Testis (tissue), 3 donors: ENCODE measurements around the gene DECR2. TPM values are rescaled to one million over a fixed set of nuclear protein-coding genes. Genes with fewer than 3 reads are reported as not detected.
"Not testable (repeated sequence)": the region's sequence is repeated elsewhere in the genome, so short reads cannot be mapped to it uniquely, and the experiment has no call there.

ENCODE experiments used
- DNase-seq: peaks from one replicate; pipeline ENCODE4 v3.0.0-alpha.2; 2019
- H3K27ac ChIP-seq, 2 donors: fragments of 200-600 bp; sonication (generic); one replicate each; pipeline ENCODE4 v1.5.1; 2019
- H3K27me3 ChIP-seq: fragments of 200-600 bp; sonication (generic); one replicate; pipeline ENCODE4 v1.5.1; 2019
- H3K36me3 ChIP-seq: fragments of 200-600 bp; sonication (generic); one replicate; pipeline ENCODE4 v1.5.1; 2017; ENCODE audit warnings: low read depth; ENCODE audit errors: missing control alignments
- H3K4me1 ChIP-seq: fragments of 200-600 bp; sonication (generic); one replicate; pipeline ENCODE4 v1.5.1; 2019
- H3K4me3 ChIP-seq, 2 donors: fragments of 200-600 bp; sonication (generic); one replicate each; pipeline ENCODE4 v1.5.1; 2017 to 2019
- H3K9me3 ChIP-seq: fragments of 200-600 bp; sonication (generic); one replicate; pipeline ENCODE4 v1.5.1; 2017
- POLR2A ChIP-seq: fragments of 450-650 bp; IDR thresholded peaks from one replicate; pipeline ENCODE4 v1.6.1; 2017; ENCODE audit warnings: antibody characterized with exemption, mild to moderate bottlenecking, moderate library complexity
- WGBS, 2 donors: methylation state at CpG; one replicate each; pipeline ENCODE4 v1.1.5; 2018; 5-methylcytosine and 5-hydroxymethylcytosine counted together
- intact Hi-C: fragments of 100-400 bp; cut with DNase I; formaldehyde crosslinking; loops from one replicate; pipeline ENCODE4 v1.15.1; 2023; ENCODE audit warnings: low total_unique reads
- polyA plus RNA-seq: library from polyadenylated mRNA; stranded (reverse); fragments of 350-450 nt; fragmentation: Illumina TruSeq; extraction: RNeasy Lipid Tissue Mini Kit (QIAGEN cat#74804); gene quantifications from one replicate; pipeline ENCODE4 v1.2.3, GENCODE V29; 2014; ENCODE audit warnings: low read depth, low replicate concordance; ENCODE audit not compliant: insufficient read depth
- total RNA-seq, 2 donors: library from RNA; depleted of rRNA; stranded (reverse); fragments of >200 nt; gene quantifications; one replicate each; pipeline ENCODE4 v1.2.3, GENCODE V29; 2016
- TF ChIP-seq, protein P1 (sequence below), 3 experiments: fragments of 450-650 bp in 2 of 3; fragments of 200-600 bp in 1 of 3; sonication (generic) in 1 of 3; IDR thresholded peaks; one replicate each; pipeline ENCODE4 v1.5.1; 2016 to 2019; ENCODE audit warnings: antibody characterized with exemption in 3 of 3, mild to moderate bottlenecking in 2 of 3, moderate library complexity in 1 of 3

Gene DECR2
- total and polyA plus RNA-seq, 3 donors from 2014 or later, result 33.2 to 56.1 (median 52.2) TPM

DNA sequence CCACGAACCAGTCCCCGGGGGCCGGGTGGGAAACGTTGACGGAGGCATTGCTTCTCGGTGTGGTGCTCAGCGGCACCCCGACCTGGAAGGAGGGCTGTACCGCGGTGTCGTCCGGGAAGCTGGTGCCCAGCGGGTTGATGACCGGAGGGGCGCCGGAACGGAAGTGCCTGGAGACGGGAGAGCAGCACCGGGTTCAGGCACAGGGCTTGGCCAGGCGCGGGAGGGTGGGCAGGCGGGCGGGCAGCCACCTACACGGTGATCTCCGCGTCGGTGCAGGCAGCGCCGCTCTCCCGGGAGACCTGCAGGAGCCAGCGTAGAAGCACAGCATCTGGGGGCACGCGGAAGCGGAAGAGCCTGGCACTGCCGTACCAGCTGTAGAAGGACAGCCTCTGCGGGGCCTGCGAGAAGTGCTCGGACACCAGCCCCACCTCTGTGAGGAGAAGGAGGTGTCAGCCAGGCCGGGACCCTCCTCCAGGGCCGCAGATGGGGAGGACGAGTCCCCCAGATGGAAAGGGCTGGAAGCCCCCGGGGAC is 24.2 kb upstream of the DECR2 start:
- H3K4me3 ChIP-seq, result no peak overlapping the region
- H3K36me3 ChIP-seq, result no peaks in the 10 kb centered on the region
- WGBS, 2 donors, result 91 to 92% methylated on average over 31 to 42 of the region's 42 CpGs
- peaks cover 22% of the 10 kb centered on the region for H3K4me1 ChIP-seq
- DNase-seq, result no peak
- H3K27me3 ChIP-seq, result no peaks in the 10 kb centered on the region
- TF ChIP-seq, protein P1, sequence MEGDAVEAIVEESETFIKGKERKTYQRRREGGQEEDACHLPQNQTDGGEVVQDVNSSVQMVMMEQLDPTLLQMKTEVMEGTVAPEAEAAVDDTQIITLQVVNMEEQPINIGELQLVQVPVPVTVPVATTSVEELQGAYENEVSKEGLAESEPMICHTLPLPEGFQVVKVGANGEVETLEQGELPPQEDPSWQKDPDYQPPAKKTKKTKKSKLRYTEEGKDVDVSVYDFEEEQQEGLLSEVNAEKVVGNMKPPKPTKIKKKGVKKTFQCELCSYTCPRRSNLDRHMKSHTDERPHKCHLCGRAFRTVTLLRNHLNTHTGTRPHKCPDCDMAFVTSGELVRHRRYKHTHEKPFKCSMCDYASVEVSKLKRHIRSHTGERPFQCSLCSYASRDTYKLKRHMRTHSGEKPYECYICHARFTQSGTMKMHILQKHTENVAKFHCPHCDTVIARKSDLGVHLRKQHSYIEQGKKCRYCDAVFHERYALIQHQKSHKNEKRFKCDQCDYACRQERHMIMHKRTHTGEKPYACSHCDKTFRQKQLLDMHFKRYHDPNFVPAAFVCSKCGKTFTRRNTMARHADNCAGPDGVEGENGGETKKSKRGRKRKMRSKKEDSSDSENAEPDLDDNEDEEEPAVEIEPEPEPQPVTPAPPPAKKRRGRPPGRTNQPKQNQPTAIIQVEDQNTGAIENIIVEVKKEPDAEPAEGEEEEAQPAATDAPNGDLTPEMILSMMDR (IDR thresholded peaks at IDR 0.05), result no peak
- TF ChIP-seq POLR2A, result no peak
- H3K27ac ChIP-seq, result no peak overlapping the region
- no peaks in the 10 kb centered on the region for H3K9me3 ChIP-seq
- intact Hi-C loops, result no loop called here

DNA sequence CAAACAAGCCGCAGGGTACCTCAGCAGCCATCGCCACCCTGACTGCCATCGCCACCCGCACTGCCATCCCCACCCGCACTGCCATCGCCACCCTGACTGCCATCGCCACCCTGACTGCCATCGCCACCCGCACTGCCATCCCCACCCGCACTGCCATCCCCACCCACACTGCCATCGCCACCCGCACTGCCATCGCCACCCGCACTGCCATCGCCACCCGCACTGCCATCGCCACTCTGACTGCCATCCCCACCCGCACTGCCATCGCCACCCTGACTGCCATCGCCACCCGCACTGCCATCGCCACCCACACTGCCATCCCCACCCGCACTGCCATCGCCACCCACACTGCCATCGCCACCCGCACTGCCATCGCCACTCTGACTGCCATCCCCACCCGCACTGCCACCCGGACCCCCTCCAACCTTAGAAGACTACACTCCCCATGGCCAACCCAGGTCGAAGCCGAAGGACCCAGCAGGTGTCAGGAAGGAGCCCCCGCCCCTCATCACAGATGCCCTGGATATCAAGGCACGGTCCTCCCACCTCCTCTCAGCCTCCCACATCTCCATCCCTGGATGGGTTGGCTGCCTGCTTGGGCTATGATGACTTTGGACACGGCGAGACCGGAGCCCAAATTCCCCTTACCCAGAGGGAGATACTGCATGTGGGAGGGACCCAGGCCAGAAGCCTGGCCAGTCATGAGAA is 23.4 kb upstream of the DECR2 start:
- H3K27me3 ChIP-seq, result not testable (repeated sequence)

DNA sequence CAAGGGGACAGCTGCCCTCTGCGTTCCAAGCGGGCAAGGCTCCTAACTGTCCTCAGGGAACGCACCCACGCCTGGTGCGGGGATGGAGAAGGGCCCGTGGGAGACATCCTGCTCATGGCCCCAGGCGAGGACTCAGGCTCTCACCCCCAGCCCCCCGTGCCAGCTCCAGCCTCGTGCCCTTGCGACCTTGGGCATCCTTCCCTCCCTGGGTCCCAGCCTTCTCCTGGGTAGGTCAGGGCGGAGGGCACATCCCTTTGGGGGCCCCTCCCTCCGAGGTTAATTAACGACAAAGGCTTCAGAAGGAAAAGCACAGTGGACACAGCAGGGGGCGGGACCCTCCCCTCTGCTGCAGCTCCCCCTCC is 22.9 kb upstream of the DECR2 start:
- no peaks in the 10 kb centered on the region for H3K9me3 ChIP-seq
- no peak overlapping the region for H3K4me3 ChIP-seq
- DNase-seq, result no peak
- no peaks in the 10 kb centered on the region for H3K27me3 ChIP-seq
- peak overlapping the region in 1 of 2 donors; percentile 41 for H3K27ac ChIP-seq
- 60 to 83% methylated on average over 2 to 14 of the region's 14 CpGs for WGBS, 2 donors
- H3K36me3 ChIP-seq, result no peaks in the 10 kb centered on the region
- H3K4me1 ChIP-seq, result peaks cover 31% of the 10 kb centered on the region
- intact Hi-C loops, result no loop called here
- TF ChIP-seq POLR2A, result no peak
- TF ChIP-seq, protein P1 (IDR thresholded peaks at IDR 0.05), result no peak

More for the DNA sequence above, 23.4 kb upstream of the DECR2 start:
- H3K4me3 ChIP-seq, H3K36me3 ChIP-seq, H3K27ac ChIP-seq, H3K9me3 ChIP-seq, intact Hi-C loops, DNase-seq: not testable (repeated sequence)
- peaks cover 26% of the 10 kb centered on the region for H3K4me1 ChIP-seq
- 84 to 87% methylated on average over 32 to 36 of the region's 36 CpGs for WGBS, 2 donors

DNA sequence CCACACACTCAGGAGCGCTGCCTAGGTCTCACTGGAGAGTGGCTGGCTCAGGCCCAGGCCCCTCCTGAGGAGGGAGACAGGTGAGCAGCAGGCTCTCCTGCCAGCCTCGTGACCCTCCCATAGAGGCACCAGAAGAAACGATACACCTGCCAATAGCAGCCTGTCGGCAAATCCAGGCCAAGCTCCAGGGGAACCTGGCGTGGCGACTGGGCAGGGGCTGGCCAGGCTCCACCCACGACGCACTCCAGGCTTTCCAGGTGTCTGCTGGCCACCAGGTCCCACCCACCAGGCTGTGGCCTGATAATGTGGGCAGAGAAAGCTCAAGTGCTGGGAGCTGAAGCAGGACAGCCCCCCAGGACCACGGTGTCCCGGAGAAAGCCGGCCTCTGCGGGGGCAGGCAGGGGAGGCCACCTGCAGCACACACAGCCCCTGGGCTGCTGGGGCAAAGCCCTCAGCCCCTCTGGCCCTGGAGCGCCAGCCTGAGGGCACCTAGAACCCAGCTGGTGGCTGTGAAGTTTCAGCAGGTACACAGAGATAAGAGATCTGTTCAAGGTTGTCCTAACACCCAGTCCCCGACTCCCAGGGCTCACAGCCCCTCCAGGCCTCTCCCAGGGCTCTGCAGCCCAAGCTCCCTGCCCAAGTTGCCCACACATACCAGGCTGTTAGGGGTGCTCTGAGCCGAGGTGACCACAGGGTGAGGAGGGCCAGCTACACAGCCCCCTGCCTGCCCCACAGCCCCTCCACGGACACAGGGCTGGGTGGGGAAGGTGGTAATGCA is 22.3 kb upstream of the DECR2 start:
- no peak for TF ChIP-seq POLR2A
- TF ChIP-seq, protein P1 (IDR thresholded peaks at IDR 0.05), result no peak
- H3K4me3 ChIP-seq, result no peak overlapping the region
- no peaks in the 10 kb centered on the region for H3K27me3 ChIP-seq
- H3K36me3 ChIP-seq, result no peaks in the 10 kb centered on the region
- peaks cover 35% of the 10 kb centered on the region for H3K4me1 ChIP-seq
- DNase-seq, result no peak
- H3K27ac ChIP-seq, result peak overlapping the region in 1 of 2 donors; percentile 41
- no peaks in the 10 kb centered on the region for H3K9me3 ChIP-seq
- WGBS, 2 donors, result 76 to 97% methylated on average over 7 to 16 of the region's 16 CpGs
- intact Hi-C loops, result no loop called here

DNA sequence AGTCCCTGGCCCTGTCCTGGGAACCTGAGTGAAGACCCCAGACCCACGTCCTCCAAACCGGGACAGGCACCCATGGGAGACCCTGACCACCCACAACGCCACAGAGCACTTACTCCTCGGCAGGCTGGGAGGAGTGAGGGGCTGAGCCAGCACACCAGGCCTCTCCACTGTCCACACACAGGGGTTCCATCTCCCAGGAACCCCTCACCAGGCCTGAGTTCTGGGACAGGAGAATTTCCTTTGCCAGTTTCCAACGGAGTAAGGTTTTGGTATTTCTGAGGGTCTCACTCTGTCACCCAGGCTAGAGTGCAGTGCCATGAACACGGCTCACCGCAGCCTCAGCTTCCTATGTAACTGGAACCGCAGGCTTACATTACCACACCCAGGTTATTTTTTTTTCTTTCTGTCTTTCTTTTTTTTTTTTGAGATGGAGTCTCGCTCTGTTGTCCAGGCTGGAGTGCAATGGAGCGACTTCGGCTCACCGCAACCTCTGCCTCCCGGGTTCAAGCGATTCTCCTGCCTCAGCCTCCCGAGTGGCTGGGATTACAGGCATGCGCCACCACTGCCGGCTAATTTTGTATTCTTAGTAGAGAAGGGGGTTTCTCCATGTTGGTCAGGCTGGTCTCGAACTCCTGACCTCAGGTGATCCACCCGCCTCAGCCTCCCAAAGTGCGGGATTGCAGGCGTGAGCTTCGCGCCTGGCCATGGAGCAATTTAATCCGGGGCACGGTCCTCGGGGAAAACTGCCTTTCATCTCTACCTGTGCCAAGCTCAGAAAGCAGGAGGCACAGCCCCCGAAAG is 21.5 kb upstream of the DECR2 start:
- Histone ChIP-seq H3K27me3 (no peaks in the 10 kb centered on the region), H3K9me3 (no peaks in the 10 kb centered on the region), H3K4me1 (peaks cover 35% of the 10 kb centered on the region), H3K4me3 (peak overlapping the region in 1 of 2 donors; percentile 83), H3K36me3 (no peaks in the 10 kb centered on the region), H3K27ac (peak overlapping the region; percentile 41 to 68)
- 73 to 78% methylated on average over 22 to 27 of the region's 27 CpGs for WGBS, 2 donors
- DNase-seq, result no peak
- intact Hi-C loops, result no loop called here
- TF ChIP-seq, protein P1 (IDR thresholded peaks at IDR 0.05), result no peak
- TF ChIP-seq POLR2A, result no peak
